ENCODE results near the gene PLA2G1B.

GRCh38 chr12:120301962-120302815 lies 25.4 kb downstream of the PLA2G1B start, which contains the start of gene SIRT4:
- peak; percentile 53 to 89 (median 84) for TF ChIP-seq CTCF (IDR thresholded peaks at IDR 0.05)
- TF ChIP-seq POLR2A (IDR thresholded peaks at IDR 0.05) = no peak
